Measurements from ENCODE around the gene RYR3. TPM values are rescaled to one million over a fixed set of nuclear protein-coding genes. Genes with fewer than 3 reads are reported as not detected.

RYR3 gene
- total and polyA plus RNA-seq, 10 of the 15 experiments (the other 5 are each of a cell fraction or from before 2014, with no cell fraction given) = under 0.01 to 0.44 (median 0.16) TPM; not detected in 5

DNA sequence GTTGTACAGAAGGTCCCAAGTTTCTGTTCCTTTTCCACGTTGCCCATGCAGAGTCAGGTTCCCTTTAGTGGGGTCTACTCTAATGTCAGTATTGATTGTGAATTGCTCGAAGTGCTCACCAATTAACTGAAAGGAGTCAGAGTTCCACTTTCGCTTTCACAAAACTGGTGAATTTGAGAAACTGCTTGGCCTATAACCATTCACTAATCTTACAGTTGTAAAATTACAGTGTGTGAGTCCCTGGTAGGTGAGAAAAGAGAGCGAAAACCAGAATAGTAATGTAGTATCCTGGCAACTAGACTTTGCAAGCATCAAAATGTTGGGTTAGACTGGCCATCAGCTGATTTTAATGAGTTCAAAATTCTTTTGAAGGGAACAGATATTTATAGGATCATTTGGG lies 420.0 kb downstream of the RYR3 start:
- H3K9me3 ChIP-seq (replicated peaks; ENCODE audit: control insufficient read depth, insufficient read depth, low read length) = no peaks in the 10 kb centered on the region
- H4K20me1 ChIP-seq (ENCODE audit: control insufficient read depth, insufficient read depth) = no peaks in the 10 kb centered on the region
- H3K79me2 ChIP-seq (ENCODE audit: control insufficient read depth, insufficient read depth, low read length) = no peaks in the 10 kb centered on the region
- ChIA-PET RAD21 (ENCODE audit: unreplicated experiment) (interaction anchor here (3.1 kb wide), 1 partner anchor 438 kb away, joined by 9 read pairs; no protein-coding TSS in a partner anchor), CTCF (interaction anchor here (0.9 to 3.5 kb wide), 3 partner anchors 8 to 499 kb away, joined by 3 to 24 read pairs (median 19); no protein-coding TSS in a partner anchor), POLR2A (interaction anchor here (0.7 kb wide), 1 partner anchor 55 kb away, joined by 3 read pairs; no protein-coding TSS in a partner anchor), SMC1A (ENCODE audit: uncharacterized antibody, unreplicated experiment) (interaction anchor here (0.6 to 1.0 kb wide), 3 partner anchors 233 to 427 kb away, joined by 3 read pairs; no protein-coding TSS in a partner anchor)
- no peak overlapping the region for H3K27ac ChIP-seq (ENCODE audit: control insufficient read depth, insufficient read depth)
- intact Hi-C loops (cut with micrococcal nuclease; ENCODE audit: unreplicated experiment) (no loop called here), in situ Hi-C loops (cut with MboI) (no loop called here)
- 9% methylated on average over 4 of the region's 4 CpGs for WGBS (ENCODE audit: insufficient coverage, insufficient replicate concordance, low lambda C conversion rate, missing lambda C conversion rate)
- no peak overlapping the region for H2AFZ ChIP-seq (ENCODE audit: control insufficient read depth, low read depth, low read length)
- no peaks in the 10 kb centered on the region for H3K27me3 ChIP-seq (replicated peaks in 1 of 2; ENCODE audit: control insufficient read depth in 2 of 2, insufficient read depth in 2 of 2, low read length in 1 of 2)
- no peaks in the 10 kb centered on the region for H3K4me1 ChIP-seq (ENCODE audit: control insufficient read depth, insufficient read depth, low read length)
- H3K9ac ChIP-seq (ENCODE audit: control insufficient read depth, insufficient read depth, low read length) = no peak overlapping the region
- TF ChIP-seq IKZF1 (conservative IDR thresholded peaks at IDR 0.05) (no peak), LARP7 (IDR thresholded peaks at IDR 0.05) (no peak), TCF3 (IDR thresholded peaks at IDR 0.05; ENCODE audit: borderline replicate concordance, insufficient read depth, low read depth, low read length) (no peak), JUND (IDR thresholded peaks at IDR 0.05; ENCODE audit: low read depth, low read length) (no peak), KAT2A (conservative IDR thresholded peaks at IDR 0.05; ENCODE audit: control insufficient read depth, low read depth, low read length) (no peak), SRF (IDR thresholded peaks at IDR 0.05; ENCODE audit: low read depth in 2 of 2, low read length in 2 of 2) (no peak), POU2F2 (IDR thresholded peaks at IDR 0.05; ENCODE audit: borderline replicate concordance, low read depth, low read length) (no peak), NBN (IDR thresholded peaks at IDR 0.05) (no peak), FOXK2 (IDR thresholded peaks at IDR 0.05) (no peak), SREBF2 (IDR thresholded peaks at IDR 0.05; ENCODE audit: low read length) (no peak), PAX8 (IDR thresholded peaks at IDR 0.05) (no peak), ZNF384 (IDR thresholded peaks at IDR 0.05; ENCODE audit: borderline replicate concordance, low read depth, low read length) (no peak)
- TF ChIP-seq, protein P1, sequence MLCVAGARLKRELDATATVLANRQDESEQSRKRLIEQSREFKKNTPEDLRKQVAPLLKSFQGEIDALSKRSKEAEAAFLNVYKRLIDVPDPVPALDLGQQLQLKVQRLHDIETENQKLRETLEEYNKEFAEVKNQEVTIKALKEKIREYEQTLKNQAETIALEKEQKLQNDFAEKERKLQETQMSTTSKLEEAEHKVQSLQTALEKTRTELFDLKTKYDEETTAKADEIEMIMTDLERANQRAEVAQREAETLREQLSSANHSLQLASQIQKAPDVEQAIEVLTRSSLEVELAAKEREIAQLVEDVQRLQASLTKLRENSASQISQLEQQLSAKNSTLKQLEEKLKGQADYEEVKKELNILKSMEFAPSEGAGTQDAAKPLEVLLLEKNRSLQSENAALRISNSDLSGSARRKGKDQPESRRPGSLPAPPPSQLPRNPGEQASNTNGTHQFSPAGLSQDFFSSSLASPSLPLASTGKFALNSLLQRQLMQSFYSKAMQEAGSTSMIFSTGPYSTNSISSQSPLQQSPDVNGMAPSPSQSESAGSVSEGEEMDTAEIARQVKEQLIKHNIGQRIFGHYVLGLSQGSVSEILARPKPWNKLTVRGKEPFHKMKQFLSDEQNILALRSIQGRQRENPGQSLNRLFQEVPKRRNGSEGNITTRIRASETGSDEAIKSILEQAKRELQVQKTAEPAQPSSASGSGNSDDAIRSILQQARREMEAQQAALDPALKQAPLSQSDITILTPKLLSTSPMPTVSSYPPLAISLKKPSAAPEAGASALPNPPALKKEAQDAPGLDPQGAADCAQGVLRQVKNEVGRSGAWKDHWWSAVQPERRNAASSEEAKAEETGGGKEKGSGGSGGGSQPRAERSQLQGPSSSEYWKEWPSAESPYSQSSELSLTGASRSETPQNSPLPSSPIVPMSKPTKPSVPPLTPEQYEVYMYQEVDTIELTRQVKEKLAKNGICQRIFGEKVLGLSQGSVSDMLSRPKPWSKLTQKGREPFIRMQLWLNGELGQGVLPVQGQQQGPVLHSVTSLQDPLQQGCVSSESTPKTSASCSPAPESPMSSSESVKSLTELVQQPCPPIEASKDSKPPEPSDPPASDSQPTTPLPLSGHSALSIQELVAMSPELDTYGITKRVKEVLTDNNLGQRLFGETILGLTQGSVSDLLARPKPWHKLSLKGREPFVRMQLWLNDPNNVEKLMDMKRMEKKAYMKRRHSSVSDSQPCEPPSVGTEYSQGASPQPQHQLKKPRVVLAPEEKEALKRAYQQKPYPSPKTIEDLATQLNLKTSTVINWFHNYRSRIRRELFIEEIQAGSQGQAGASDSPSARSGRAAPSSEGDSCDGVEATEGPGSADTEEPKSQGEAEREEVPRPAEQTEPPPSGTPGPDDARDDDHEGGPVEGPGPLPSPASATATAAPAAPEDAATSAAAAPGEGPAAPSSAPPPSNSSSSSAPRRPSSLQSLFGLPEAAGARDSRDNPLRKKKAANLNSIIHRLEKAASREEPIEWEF (IDR thresholded peaks at IDR 0.05; ENCODE audit: insufficient replicate concordance, low read depth, low read length) = no peak
- TF ChIP-seq, protein P2, sequence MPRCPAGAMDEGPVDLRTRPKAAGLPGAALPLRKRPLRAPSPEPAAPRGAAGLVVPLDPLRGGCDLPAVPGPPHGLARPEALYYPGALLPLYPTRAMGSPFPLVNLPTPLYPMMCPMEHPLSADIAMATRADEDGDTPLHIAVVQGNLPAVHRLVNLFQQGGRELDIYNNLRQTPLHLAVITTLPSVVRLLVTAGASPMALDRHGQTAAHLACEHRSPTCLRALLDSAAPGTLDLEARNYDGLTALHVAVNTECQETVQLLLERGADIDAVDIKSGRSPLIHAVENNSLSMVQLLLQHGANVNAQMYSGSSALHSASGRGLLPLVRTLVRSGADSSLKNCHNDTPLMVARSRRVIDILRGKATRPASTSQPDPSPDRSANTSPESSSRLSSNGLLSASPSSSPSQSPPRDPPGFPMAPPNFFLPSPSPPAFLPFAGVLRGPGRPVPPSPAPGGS (IDR thresholded peaks at IDR 0.05; ENCODE audit: borderline replicate concordance, insufficient read depth, low read depth, low read length, poor library complexity, severe bottlenecking) = no peak
- H3K4me3 ChIP-seq = no peak overlapping the region
- H3K4me2 ChIP-seq (ENCODE audit: control insufficient read depth, insufficient read depth) = 0 out of 2 replicates have a peak overlapping the region, but pooled peaks have one; percentile 26
- no peak for FAIRE-seq
- no TSS peak for BruUV-seq (replicated peaks)
- peak; percentile 82 for ATAC-seq
- H3K36me3 ChIP-seq (ENCODE audit: control insufficient read depth in 2 of 2, insufficient read depth in 2 of 2, low read length in 1 of 2) = no peaks in the 10 kb centered on the region
- no peak for DNase-seq (ENCODE audit: low read depth, low spot score)
